Endothelial cell of umbilical vein (primary cell): Measurements from ENCODE around the gene AIF1. TPM values are rescaled to one million over a fixed set of nuclear protein-coding genes. Genes with fewer than 3 reads are reported as not detected.

Experiments used
- BruUV-seq: library from RNA; stranded (reverse); fragments of 400-500 nt; replicated peaks from 2 replicates; lab custom pipeline; 2021; lab: Mats Ljungman, UMichigan
- CTCF ChIA-PET: fragments of 300-600, 350-600 bp; sonication (Branson Sonifier 250); formaldehyde crosslinking; loops from one replicate; lab custom pipeline; 2021; ENCODE audit warnings: antibody characterized with exemption, inconsistent platforms; lab: Charles Lee
- POLR2A ChIA-PET: fragments of 300-600, 350-600 bp; sonication (Branson Sonifier 250); formaldehyde crosslinking; loops from one replicate; lab custom pipeline; 2021; ENCODE audit warnings: antibody characterized with exemption, inconsistent platforms; lab: Charles Lee
- DNase-seq: peaks from one replicate; pipeline ENCODE4 v3.0.0-alpha.2; 2011; ENCODE audit warnings: low read depth, low spot score
- FAIRE-seq: peaks from 2 replicates; lab custom pipeline; 2011; peaks lifted over from hg19 to GRCh38; lab: Jason Lieb, UNC
- H2AFZ ChIP-seq: 2 replicates; pipeline ENCODE4 v1.6.0; 2012; ENCODE audit warnings: low read depth, low read length, control low read depth, inconsistent platforms
- H3K27ac ChIP-seq: 2 replicates; pipeline ENCODE4 v1.5.1; 2011; ENCODE audit warnings: low read depth, mild to moderate bottlenecking, control low read depth, low read length, moderate library complexity; ENCODE audit not compliant: insufficient read depth
- H3K27me3 ChIP-seq, 2 experiments: 2 replicates each; pipeline versions ENCODE4 v1.6.0 to v1.6.1; 2011; ENCODE audit warnings: low read length in 2 of 2, mixed read lengths in 1 of 2; ENCODE audit not compliant: control insufficient read depth in 2 of 2, insufficient read depth in 2 of 2
- H3K36me3 ChIP-seq, 2 experiments: 2 replicates in 1 of 2; 3 replicates in 1 of 2; pipeline ENCODE4 v1.5.1; 2011; ENCODE audit warnings: low read length in 2 of 2, mild to moderate bottlenecking in 1 of 2, moderate library complexity in 1 of 2; ENCODE audit not compliant: control insufficient read depth in 2 of 2, insufficient read depth in 2 of 2; ENCODE audit errors: extremely low read depth in 1 of 2
- H3K4me1 ChIP-seq: 3 replicates; pipeline ENCODE4 v1.5.1; 2011; ENCODE audit warnings: mild to moderate bottlenecking, low read length; ENCODE audit not compliant: control insufficient read depth, insufficient read depth; ENCODE audit errors: extremely low read depth
- H3K4me2 ChIP-seq: 2 replicates; pipeline ENCODE4 v1.6.1; 2011; ENCODE audit warnings: low read length, control low read depth, mixed read lengths; ENCODE audit not compliant: insufficient read depth
- H3K4me3 ChIP-seq, 3 experiments: fragments of 200-600 bp in 1 of 3; sonication (generic), shearing (Covaris generic) in 1 of 3; replicated peaks in 1 of 3; 2 replicates each; pipeline ENCODE4 v1.5.1; 2011 to 2016; ENCODE audit warnings: control low read depth in 3 of 3, low read length in 3 of 3, mild to moderate bottlenecking in 2 of 3, inconsistent platforms in 1 of 3, low read depth in 1 of 3, moderate library complexity in 1 of 3; ENCODE audit not compliant: insufficient read depth in 1 of 3
- H3K79me2 ChIP-seq: 2 replicates; pipeline ENCODE4 v1.6.0; 2012; ENCODE audit warnings: low read length, inconsistent platforms; ENCODE audit not compliant: control insufficient read depth, insufficient read depth
- H3K9ac ChIP-seq: replicated peaks from 2 replicates; pipeline ENCODE3; 2011; ENCODE audit warnings: low read length, control low read depth; ENCODE audit not compliant: insufficient read depth; ENCODE audit errors: extremely low read depth
- H3K9me1 ChIP-seq: replicated peaks from 3 replicates; pipeline ENCODE4 v1.6.0; 2011; ENCODE audit warnings: mild to moderate bottlenecking, low read length; ENCODE audit not compliant: control insufficient read depth, insufficient read depth; ENCODE audit errors: extremely low read depth
- H3K9me3 ChIP-seq: replicated peaks from 2 replicates; pipeline ENCODE4 v1.5.1; 2012; ENCODE audit warnings: low read length, inconsistent platforms; ENCODE audit not compliant: control insufficient read depth, insufficient read depth
- H4K20me1 ChIP-seq: replicated peaks from 2 replicates; pipeline ENCODE3; 2011; ENCODE audit warnings: mild to moderate bottlenecking, low read length; ENCODE audit not compliant: control insufficient read depth, insufficient read depth; ENCODE audit errors: extremely low read depth
- EZH2 ChIP-seq: IDR thresholded peaks from 2 replicates; pipeline ENCODE4 v1.6.1; 2012; ENCODE audit warnings: borderline replicate concordance, low read depth, mild to moderate bottlenecking, moderate library complexity, low read length, inconsistent platforms; ENCODE audit not compliant: severe bottlenecking
- FOS ChIP-seq: IDR thresholded peaks from 2 replicates; pipeline ENCODE4 v1.6.1; 2011; ENCODE audit warnings: mild to moderate bottlenecking, low read length, moderate library complexity, borderline replicate concordance; ENCODE audit not compliant: insufficient read depth
- GATA2 ChIP-seq: IDR thresholded peaks from 2 replicates; pipeline ENCODE4 v1.7.0; 2011; ENCODE audit warnings: low read depth, mild to moderate bottlenecking, moderate library complexity, mixed read lengths, low read length; ENCODE audit not compliant: insufficient read length, insufficient read depth
- JUN ChIP-seq: IDR thresholded peaks from 2 replicates; pipeline ENCODE4 v1.6.1; 2011; ENCODE audit warnings: borderline replicate concordance, low read depth; ENCODE audit not compliant: insufficient read length, insufficient read depth
- MAX ChIP-seq: IDR thresholded peaks from 2 replicates; pipeline ENCODE4 v1.6.1; 2011; ENCODE audit not compliant: insufficient read depth, insufficient read length
- MYC ChIP-seq: IDR thresholded peaks from one replicate; pipeline ENCODE4 v1.6.1; 2011; ENCODE audit warnings: mild to moderate bottlenecking, low read depth, low read length
- POLR2A ChIP-seq: IDR thresholded peaks from 2 replicates; pipeline ENCODE4 v1.6.1; 2012; ENCODE audit warnings: low read depth, mild to moderate bottlenecking, control low read depth, low read length
- POLR2AphosphoS5 ChIP-seq: IDR thresholded peaks from 2 replicates; pipeline ENCODE4 v1.6.1; 2012; ENCODE audit warnings: low read depth, mild to moderate bottlenecking, control low read depth, low read length, moderate library complexity; ENCODE audit not compliant: insufficient read depth
- dilution Hi-C: fragments of 300-500 bp; cut with MboI; formaldehyde crosslinking; loops from one replicate; pipeline ENCODE4 v1.15.0; 2019; ENCODE audit warnings: low sequenced_read_pairs; ENCODE audit not compliant: extremely low pct_ligation_motif_present
- intact Hi-C: fragments of 100-400 bp; cut with micrococcal nuclease; formaldehyde crosslinking; loops from one replicate; pipeline ENCODE4 v1.10.0; 2022
- polyA plus RNA-seq, 4 experiments: library from polyadenylated mRNA; depleted of rRNA in 3 of 4; stranded (reverse) in 3 of 4; unstranded in 1 of 4; fragments of >200 nt; gene quantifications; 2 replicates each; pipeline versions ENCODE4 v1.2.1 to v1.2.3, GENCODE V29; 2011 to 2012; ENCODE audit warnings: missing spikeins in 1 of 4
- total RNA-seq: library from RNA; stranded (reverse); gene quantifications from 2 replicates; pipeline ENCODE4 v1.2.3, GENCODE V29; 2021
- TF ChIP-seq, protein P1 (sequence below), 2 donors: IDR thresholded peaks; 1 replicate in 1 of 2; 2 replicates in 1 of 2; pipeline ENCODE4 v1.5.1; 2011; ENCODE audit warnings: low read length in 2 of 2, mild to moderate bottlenecking in 2 of 2, moderate library complexity in 2 of 2, control low read depth in 1 of 2, inconsistent platforms in 1 of 2, low read depth in 1 of 2; ENCODE audit not compliant: insufficient read depth in 1 of 2; ENCODE audit errors: extremely low read depth in 1 of 2

AIF1 gene
- total and polyA plus RNA-seq, 2 donors (not counting 3 experiments of a cell fraction or from before 2014, with no cell fraction given) = not detected

DNA sequence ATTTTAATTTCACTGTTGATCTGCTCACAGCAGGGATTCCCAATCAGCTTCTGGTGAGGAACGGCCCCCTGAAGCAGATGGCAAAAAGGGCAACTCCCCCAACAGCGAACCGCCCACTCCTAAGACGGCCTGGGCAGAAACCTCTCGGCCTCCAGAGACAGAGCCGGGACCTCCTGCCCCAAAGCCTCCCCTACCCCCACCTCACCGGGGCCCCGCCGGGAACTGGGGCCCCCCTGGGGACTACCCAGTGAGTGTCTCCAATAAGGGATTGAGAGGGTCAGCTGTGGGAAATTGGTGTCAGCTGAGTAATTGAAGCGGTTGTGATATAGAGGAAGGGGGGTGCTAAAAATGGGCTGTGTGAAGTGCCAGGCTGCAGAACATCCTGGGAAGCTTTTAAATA lies 11.9 kb downstream of the AIF1 start:
- intact Hi-C loops (no loop called here), dilution Hi-C loops (no loop called here)
- no TSS peak for BruUV-seq
- Histone ChIP-seq H3K4me3 (no peak overlapping the region), H3K79me2 (peaks cover 58% of the 10 kb centered on the region), H3K27ac (no peak overlapping the region), H3K9me1 (no peaks in the 10 kb centered on the region), H3K4me2 (no peak overlapping the region), H2AFZ (no peak overlapping the region), H4K20me1 (no peaks in the 10 kb centered on the region), H3K27me3 (no peaks in the 10 kb centered on the region), H3K4me1 (peaks cover 9% of the 10 kb centered on the region), H3K36me3 (peaks cover 41 to 72% of the 10 kb centered on the region in 2 experiments), H3K9ac (no peak overlapping the region), H3K9me3 (no peaks in the 10 kb centered on the region)
- ChIA-PET POLR2A (no interaction called here), CTCF (interaction anchor here (1.2 to 2.4 kb wide), 2 partner anchors 12 to 25 kb away, joined by 4 to 5 read pairs; partner anchors contain the start of gene BAG6)
- no peak for TF ChIP-seq EZH2
- no peak for TF ChIP-seq FOS
- no peak for TF ChIP-seq MYC
- TF ChIP-seq POLR2AphosphoS5 = no peak
- no peak for TF ChIP-seq GATA2
- TF ChIP-seq POLR2A = no peak
- TF ChIP-seq MAX = no peak
- no peak for FAIRE-seq
- DNase-seq = no peak

DNA sequence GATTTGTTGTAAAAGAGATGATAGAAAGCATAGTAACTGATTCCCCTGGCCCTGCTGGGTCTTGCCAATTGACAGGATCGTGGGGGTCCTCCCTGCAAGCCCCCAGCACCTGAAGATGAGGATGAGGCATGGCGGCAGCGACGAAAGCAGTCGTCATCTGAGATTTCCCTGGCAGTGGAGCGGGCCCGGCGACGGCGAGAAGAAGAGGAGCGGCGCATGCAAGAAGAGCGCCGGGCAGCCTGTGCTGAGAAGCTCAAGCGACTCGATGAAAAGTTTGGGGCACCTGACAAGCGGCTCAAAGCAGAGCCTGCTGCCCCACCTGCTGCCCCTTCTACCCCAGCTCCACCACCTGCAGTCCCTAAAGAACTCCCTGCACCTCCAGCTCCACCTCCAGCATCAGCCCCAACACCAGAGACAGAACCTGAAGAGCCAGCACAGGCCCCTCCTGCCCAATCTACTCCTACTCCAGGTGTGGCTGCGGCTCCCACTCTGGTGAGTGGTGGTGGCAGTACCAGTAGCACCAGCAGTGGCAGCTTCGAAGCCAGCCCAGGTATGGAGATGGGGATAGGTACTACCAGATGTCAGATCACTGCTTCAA lies 12.8 kb downstream of the AIF1 start:
- H3K27ac ChIP-seq = no peak overlapping the region
- peaks cover 48 to 80% of the 10 kb centered on the region in 2 experiments for H3K36me3 ChIP-seq
- no peaks in the 10 kb centered on the region for H3K27me3 ChIP-seq
- peaks cover 54% of the 10 kb centered on the region for H3K79me2 ChIP-seq
- POLR2A ChIA-PET = no interaction called here
- dilution Hi-C loops (no loop called here), intact Hi-C loops (no loop called here)
- H2AFZ ChIP-seq = no peak overlapping the region
- no peaks in the 10 kb centered on the region for H3K9me3 ChIP-seq
- no peak overlapping the region for H3K9ac ChIP-seq
- BruUV-seq = no TSS peak
- FAIRE-seq (no peak), DNase-seq (no peak)
- CTCF ChIA-PET = interaction anchor here (1.2 to 2.4 kb wide), 2 partner anchors 11 to 24 kb away, joined by 4 to 5 read pairs; partner anchors contain the start of gene BAG6
- H3K4me3 ChIP-seq = no peak overlapping the region
- no peak overlapping the region for H3K4me2 ChIP-seq
- H3K9me1 ChIP-seq = no peaks in the 10 kb centered on the region
- peaks cover under 1% of the 10 kb centered on the region for H3K4me1 ChIP-seq
- TF ChIP-seq JUN (no peak), POLR2AphosphoS5 (no peak), FOS (no peak), MAX (no peak), GATA2 (no peak), EZH2 (no peak), MYC (no peak), POLR2A (no peak)
- TF ChIP-seq, protein P1, sequence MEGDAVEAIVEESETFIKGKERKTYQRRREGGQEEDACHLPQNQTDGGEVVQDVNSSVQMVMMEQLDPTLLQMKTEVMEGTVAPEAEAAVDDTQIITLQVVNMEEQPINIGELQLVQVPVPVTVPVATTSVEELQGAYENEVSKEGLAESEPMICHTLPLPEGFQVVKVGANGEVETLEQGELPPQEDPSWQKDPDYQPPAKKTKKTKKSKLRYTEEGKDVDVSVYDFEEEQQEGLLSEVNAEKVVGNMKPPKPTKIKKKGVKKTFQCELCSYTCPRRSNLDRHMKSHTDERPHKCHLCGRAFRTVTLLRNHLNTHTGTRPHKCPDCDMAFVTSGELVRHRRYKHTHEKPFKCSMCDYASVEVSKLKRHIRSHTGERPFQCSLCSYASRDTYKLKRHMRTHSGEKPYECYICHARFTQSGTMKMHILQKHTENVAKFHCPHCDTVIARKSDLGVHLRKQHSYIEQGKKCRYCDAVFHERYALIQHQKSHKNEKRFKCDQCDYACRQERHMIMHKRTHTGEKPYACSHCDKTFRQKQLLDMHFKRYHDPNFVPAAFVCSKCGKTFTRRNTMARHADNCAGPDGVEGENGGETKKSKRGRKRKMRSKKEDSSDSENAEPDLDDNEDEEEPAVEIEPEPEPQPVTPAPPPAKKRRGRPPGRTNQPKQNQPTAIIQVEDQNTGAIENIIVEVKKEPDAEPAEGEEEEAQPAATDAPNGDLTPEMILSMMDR (IDR thresholded peaks at IDR 0.05; ENCODE audit: extremely low read depth in 1 of 2, insufficient read depth in 1 of 2, low read depth in 1 of 2, low read length in 2 of 2) = no peak
- H4K20me1 ChIP-seq = no peaks in the 10 kb centered on the region
